Measurements from ENCODE around the gene ATP6V1C2.

- TF ChIP-seq CTCF (IDR thresholded peaks at IDR 0.05) (no peak), ZFX (IDR thresholded peaks at IDR 0.05; ENCODE audit: borderline replicate concordance) (no peak)
Observed at GRCh38 chr2:10778724-10779115, 57.3 kb downstream of the ATP6V1C2 start.
